8988T (cell line): ENCODE data around the gene WDR83.
"Not testable (repeated sequence)": the region's sequence is repeated elsewhere in the genome, so short reads cannot be mapped to it uniquely, and the experiment has no call there.

ENCODE experiments used
- DNase-seq: peaks from one replicate; pipeline ENCODE4 v3.0.0; 2011

WDR83 gene, protein sequence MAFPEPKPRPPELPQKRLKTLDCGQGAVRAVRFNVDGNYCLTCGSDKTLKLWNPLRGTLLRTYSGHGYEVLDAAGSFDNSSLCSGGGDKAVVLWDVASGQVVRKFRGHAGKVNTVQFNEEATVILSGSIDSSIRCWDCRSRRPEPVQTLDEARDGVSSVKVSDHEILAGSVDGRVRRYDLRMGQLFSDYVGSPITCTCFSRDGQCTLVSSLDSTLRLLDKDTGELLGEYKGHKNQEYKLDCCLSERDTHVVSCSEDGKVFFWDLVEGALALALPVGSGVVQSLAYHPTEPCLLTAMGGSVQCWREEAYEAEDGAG

GRCh38 chr19:12666265-12667048 lies at the start of gene WDR83, which contains the start of gene MAN2B1:
WDR83 (plus strand) TSS chr19:12666807; CDS start chr19:12669791, 2,984 bp downstream.
MAN2B1 (minus strand) TSS chr19:12666742; CDS start chr19:12666701, 41 bp downstream.
- peak; percentile 87 for DNase-seq

DNA sequence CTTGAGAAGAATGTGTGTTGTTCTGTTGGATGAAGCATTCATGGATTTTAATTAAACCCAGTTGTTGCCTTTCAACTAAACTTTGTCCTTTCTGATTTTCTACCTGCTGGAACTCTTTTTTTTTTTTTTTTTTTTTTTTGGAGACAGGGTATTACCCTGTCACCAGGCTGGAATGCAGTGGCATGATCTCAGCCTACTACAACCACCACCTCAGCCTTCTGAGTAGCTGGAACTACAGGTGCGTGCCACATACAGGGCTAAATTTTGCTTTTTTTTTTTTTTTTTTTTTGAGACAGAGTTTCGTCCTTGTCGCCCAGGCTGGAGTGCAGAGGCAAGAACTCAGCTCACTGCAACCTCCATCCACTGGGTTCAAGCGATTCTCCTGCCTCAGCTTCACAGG lies 49.0 kb upstream of the WDR83 start:
- DNase-seq = no peak

DNA sequence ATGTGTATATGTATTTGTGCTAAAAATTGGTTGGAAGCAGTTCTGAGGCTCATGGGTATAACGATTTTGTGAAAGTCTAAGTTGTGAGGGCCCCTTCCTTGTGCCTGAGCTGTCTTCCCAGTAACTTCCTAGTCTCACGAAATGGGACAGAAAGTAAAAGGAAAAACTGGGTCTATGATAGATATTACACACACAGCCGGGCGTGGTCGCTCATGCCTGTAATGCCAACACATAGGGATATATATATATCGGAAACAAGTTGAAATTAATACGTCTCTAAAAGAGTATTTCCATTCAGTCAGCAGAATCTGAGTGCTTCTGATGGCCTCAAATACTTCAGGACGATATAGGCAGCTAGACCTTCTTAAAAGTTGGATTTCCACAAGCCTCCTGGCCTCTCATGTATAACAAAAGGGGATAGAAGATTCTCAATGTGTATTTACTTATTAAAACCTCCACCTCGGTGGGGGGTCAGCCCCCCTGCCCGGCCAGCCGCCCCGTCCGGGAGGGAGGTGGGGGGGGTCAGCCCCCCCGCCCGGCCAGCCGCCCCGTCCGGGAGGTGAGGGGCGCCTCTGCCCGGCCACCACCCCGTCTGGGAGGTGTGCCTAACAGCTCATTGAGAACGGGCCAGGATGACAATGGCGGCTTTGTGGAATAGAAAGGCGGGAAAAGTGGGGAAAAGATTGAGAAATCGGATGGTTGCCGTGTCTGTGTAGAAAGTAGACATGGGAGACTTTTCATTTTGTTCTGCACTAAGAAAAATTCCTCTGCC lies 45.2 kb upstream of the WDR83 start:
- not testable (repeated sequence) for DNase-seq

- no peak for DNase-seq
Measured at GRCh38 chr19:12623361-12624031, 43.1 kb upstream of the WDR83 start.

DNA sequence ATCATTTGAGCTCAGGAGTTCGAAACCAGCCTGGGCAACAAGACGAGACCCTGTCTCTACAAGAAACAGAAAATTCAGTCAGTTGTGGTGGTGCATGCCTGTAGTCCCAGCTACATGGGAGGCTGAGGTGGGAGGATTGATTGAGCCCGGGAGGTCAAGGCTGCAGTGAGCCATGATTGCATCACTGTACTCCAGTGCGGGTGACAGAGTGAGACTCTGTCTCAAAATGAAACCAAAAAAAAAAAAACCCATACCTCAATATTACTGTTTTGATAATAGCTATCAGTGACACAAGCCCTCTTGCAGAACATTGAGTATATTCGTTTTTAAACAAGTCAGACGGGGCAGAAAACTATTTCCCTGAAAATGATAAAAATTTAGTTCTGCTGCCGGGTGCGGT lies 39.6 kb upstream of the WDR83 start:
- no peak for DNase-seq

DNA sequence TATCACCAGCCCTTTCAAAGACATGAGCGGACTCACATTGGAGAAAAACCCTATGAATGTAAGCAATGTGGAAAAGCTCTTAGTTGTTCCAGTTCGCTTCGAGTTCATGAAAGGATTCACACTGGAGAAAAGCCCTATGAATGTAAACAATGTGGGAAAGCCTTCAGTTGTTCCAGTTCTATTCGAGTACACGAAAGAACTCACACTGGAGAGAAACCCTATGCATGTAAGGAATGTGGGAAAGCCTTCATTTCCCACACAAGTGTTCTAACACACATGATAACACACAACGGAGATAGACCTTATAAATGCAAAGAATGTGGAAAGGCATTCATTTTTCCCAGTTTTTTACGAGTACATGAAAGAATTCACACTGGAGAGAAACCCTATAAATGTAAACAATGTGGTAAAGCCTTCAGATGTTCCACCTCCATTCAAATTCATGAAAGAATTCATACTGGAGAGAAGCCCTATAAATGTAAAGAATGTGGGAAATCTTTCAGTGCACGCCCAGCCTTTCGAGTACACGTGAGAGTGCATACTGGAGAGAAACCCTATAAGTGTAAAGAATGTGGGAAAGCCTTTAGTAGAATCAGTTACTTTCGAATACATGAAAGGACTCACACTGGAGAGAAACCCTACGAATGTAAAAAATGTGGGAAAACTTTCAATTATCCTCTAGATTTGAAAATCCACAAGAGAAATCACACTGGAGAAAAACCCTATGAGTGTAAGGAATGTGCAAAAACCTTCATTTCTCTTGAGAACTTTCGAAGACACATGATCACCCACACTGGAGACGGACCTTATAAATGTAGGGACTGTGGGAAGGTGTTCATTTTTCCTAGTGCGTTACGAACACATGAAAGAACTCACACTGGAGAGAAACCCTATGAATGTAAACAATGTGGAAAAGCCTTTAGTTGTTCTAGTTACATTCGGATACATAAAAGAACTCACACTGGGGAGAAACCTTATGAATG lies 38.3 kb upstream of the WDR83 start:
- no peak for DNase-seq

DNA sequence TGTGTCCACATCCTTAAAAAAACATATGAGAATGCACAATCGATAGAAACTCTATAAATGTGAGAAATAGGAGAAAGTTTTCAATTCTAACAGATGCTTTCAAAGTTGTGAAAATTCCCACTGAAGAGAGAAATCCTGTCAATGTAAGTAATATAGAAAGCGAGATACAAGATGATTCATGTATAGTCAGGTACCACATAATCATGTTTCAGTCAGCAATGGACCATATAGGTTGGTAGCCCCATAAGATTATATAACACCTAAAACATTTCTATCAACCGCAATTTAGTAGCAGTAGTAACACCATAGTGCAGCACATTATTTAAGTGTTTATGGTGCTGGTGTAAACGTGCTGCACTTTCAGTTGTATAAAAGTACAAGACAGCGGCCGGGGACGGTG lies 37.4 kb upstream of the WDR83 start:
- no peak for DNase-seq

DNA sequence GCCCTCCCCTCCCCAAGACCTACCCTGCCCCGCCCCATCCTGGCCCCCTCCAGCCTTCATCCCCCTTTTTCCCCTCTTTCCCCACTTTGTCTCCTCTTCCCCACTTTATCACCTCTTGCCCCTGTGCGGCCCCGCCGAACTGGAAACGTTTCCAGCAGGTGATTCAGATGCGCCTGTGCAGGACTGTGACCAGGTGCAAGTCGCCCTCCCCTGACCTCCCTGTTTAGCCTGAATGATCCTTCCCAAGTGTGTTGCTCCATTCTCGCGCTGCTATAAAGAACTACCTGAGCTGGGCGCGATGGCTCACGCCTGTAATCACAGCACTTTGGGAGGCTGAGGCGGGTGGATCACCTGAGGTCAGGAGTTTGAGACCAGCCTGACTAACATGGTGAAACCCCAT lies 30.0 kb upstream of the WDR83 start:
- DNase-seq = no peak

DNA sequence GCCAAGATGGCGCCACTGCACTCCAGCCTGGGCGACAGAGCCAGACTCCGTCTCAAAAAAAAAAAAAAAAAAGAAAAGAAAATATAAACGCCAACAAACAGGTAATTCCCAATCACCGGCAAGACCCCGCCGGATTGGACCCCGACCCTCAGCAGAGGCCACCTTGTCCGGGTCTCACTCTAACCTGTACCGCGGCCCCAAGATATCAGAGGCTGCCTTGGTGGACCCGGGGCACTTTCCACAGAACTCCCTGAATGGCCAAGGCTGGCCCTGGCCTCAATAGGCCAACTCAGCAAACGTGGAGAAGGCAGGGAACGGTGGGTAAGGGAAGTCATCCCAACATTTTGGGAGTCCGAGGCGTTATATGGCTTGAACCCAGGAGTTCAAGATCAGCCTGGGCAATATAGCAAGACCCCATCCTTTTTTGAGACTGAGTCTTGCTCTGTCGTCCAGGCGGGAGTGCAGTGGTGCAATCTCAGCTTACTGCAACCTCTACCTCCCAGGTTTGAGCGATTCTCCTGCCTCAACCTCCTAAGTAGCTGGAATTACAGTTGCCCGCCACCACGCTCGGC lies 27.9 kb upstream of the WDR83 start:
- DNase-seq = no peak

DNA sequence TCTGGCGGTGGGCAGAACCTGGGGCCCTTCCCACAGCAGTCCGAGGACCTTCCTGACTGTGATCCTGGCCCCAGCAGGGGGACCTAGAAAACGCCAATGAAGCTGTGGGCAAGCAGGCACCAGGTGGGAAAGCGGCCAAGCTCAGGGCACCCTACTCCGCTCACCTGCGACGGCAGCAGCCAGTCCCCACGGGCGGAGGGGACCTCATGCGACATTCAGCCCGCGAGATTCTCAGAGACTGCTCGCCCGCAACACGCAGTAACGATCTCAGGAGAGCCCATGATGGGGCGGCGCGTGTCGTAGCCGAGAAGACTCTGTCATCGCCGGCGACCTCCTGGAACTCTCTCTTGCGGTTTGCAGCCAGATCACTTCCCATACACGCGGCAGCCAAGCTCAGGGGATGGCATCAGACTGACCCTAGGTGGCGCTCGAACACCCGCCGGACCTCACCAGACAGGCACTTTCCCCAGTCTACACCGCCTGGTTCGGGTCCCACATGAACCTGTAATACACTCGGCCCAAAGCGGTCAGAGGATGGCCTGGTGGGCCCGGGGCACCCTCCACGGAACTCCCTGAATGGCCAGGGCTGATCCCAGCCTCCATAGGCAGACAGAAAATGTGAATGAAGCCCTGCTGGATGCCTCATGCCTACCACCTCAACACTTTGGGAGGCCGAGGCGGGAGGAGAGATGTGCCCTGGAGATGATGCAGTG lies 26.6 kb upstream of the WDR83 start:
- peak; percentile 69 for DNase-seq

- no peak for DNase-seq
Measured at GRCh38 chr19:12641456-12641855, 25.2 kb upstream of the WDR83 start.

- DNase-seq = no peak
Measured at GRCh38 chr19:12642506-12642905, 24.1 kb upstream of the WDR83 start.

GRCh38 chr19:12643716-12644115 lies 22.9 kb upstream of the WDR83 start:
- not testable (repeated sequence) for DNase-seq

DNA sequence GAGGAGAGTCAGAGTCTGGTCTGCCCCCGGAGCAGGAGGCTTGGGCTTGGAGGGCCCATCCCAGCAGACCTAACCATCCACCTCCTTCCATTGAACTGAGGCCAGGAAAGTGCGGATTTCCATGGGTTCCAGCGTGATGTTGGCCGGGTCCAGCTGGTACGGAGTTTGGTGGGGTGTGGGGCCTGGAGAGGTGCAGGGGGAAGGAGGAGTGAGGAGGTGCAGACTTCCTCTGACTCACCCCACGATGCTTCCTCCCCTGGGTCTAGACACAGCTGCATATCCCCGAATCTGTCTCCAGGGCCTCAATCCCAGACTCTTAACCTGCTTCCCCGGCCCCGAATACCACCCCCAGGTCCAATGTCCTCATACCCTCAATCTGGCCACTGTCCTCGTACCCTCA lies 20.1 kb upstream of the WDR83 start:
- no peak for DNase-seq

GRCh38 chr19:12647047-12647446 lies 19.6 kb upstream of the WDR83 start:
- DNase-seq = no peak

- DNase-seq = no peak
Measured at GRCh38 chr19:12647490-12648071, 19.0 kb upstream of the WDR83 start.

DNA sequence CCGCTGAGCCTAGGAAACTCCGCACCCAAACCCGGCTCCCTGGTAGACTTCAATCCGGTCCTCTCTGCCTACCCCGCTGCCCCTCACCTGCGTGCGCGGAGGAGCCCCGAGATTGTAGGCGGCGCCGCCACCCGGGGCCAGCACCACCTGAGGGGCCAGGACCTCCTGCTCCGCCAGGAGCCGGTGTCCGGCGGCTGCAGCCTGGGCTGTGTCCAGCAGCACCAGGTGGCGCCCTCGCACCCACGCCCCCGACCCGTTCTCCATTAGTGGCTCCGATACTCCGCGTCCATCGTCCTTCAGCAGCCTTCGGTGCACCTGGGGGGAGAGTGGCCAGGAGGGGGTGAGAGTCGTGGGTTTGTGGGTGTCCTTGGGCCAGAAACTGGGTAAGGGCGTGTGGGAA lies 18.5 kb upstream of the WDR83 start:
- DNase-seq = no peak

GRCh38 chr19:12649941-12650340 lies 16.7 kb upstream of the WDR83 start:
- no peak for DNase-seq

DNA sequence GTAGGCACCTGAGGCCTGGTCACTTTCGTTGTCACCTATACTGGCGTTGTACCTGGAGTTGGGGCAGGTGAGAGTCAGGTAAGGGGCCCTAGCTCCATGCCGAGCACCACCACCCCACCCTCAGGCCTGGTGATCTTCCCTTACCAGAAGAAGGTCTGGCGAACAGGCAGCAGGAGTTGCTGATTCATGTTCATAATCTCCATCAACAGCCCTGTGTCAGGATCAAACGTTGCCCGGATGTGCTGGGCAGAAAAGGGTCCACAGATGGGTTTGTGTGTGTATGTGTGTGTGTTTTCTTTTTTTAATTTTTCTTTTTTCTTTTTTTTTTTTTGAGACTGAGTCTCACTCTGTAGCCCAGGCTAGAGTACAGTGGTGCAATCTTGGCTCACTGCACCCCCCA lies 14.4 kb upstream of the WDR83 start:
- no peak for DNase-seq

GRCh38 chr19:12655546-12655945 lies 11.1 kb upstream of the WDR83 start:
- DNase-seq = no peak
